Measurements from ENCODE around the gene ARHGEF35. TPM values are rescaled to one million over a fixed set of nuclear protein-coding genes. Genes with fewer than 3 reads are reported as not detected.
"Not testable (repeated sequence)": the region's sequence is repeated elsewhere in the genome, so short reads cannot be mapped to it uniquely, and the experiment has no call there.

ARHGEF35 gene
- total RNA-seq (2021; fragmentation: NEBNext Ultra II Directional; extraction: Animal tissue kit (Norgen Biotek cat#: 25700)) = not detected
- long read RNA-seq = 0 reads

GRCh38 chr7:144195212-144195872 lies at the start of gene ARHGEF35:
Gene ARHGEF35 (minus strand): TSS chr7:144195833. CDS start chr7:144188383, 7,450 bp downstream.
- not testable (repeated sequence) for DNase-seq; H3K36me3 Mint-ChIP-seq (ENCODE audit: low read depth); H3K4me3 Mint-ChIP-seq; H3K27ac Mint-ChIP-seq; H3K4me1 Mint-ChIP-seq (ENCODE audit: low read depth); H3K9me3 Mint-ChIP-seq; H3K27me3 Mint-ChIP-seq (ENCODE audit: insufficient read depth)

- H3K36me3 Mint-ChIP-seq (ENCODE audit: low read depth) = not testable (repeated sequence)
Measured at GRCh38 chr7:144245372-144245771, 49.7 kb upstream of the ARHGEF35 start.

GRCh38 chr7:144239365-144239764 lies 43.7 kb upstream of the ARHGEF35 start, which contains the start of gene OR2A42:
Gene OR2A42 (minus strand): TSS chr7:144239605. CDS start chr7:144232843, 6,762 bp downstream.
- H3K4me1 Mint-ChIP-seq (ENCODE audit: low read depth); DNase-seq; H3K27ac Mint-ChIP-seq; H3K4me3 Mint-ChIP-seq; H3K27me3 Mint-ChIP-seq (ENCODE audit: insufficient read depth); H3K36me3 Mint-ChIP-seq (ENCODE audit: low read depth); H3K9me3 Mint-ChIP-seq: not testable (repeated sequence)

More at GRCh38 chr7:144245372-144245771, 49.7 kb upstream of the ARHGEF35 start:
- H3K27ac Mint-ChIP-seq; H3K27me3 Mint-ChIP-seq (ENCODE audit: insufficient read depth); DNase-seq; H3K4me3 Mint-ChIP-seq; H3K9me3 Mint-ChIP-seq; H3K4me1 Mint-ChIP-seq (ENCODE audit: low read depth): not testable (repeated sequence)

GRCh38 chr7:144238530-144239082 lies 43.0 kb upstream of the ARHGEF35 start:
- not testable (repeated sequence) for H3K27me3 Mint-ChIP-seq (ENCODE audit: insufficient read depth); H3K27ac Mint-ChIP-seq; H3K4me1 Mint-ChIP-seq (ENCODE audit: low read depth); DNase-seq; H3K4me3 Mint-ChIP-seq; H3K9me3 Mint-ChIP-seq; H3K36me3 Mint-ChIP-seq (ENCODE audit: low read depth)

- H3K9me3 Mint-ChIP-seq; H3K36me3 Mint-ChIP-seq (ENCODE audit: low read depth); H3K4me1 Mint-ChIP-seq (ENCODE audit: low read depth): not testable (repeated sequence)
Measured at GRCh38 chr7:144233039-144233438, 37.4 kb upstream of the ARHGEF35 start.

GRCh38 chr7:144231027-144231426 lies 35.4 kb upstream of the ARHGEF35 start:
- not testable (repeated sequence) for H3K9me3 Mint-ChIP-seq; H3K4me3 Mint-ChIP-seq; H3K27me3 Mint-ChIP-seq (ENCODE audit: insufficient read depth); DNase-seq; H3K4me1 Mint-ChIP-seq (ENCODE audit: low read depth); H3K36me3 Mint-ChIP-seq (ENCODE audit: low read depth); H3K27ac Mint-ChIP-seq

More at GRCh38 chr7:144233039-144233438, 37.4 kb upstream of the ARHGEF35 start:
- not testable (repeated sequence) for H3K27me3 Mint-ChIP-seq (ENCODE audit: insufficient read depth); DNase-seq; H3K27ac Mint-ChIP-seq; H3K4me3 Mint-ChIP-seq

GRCh38 chr7:144228810-144229209 lies 33.2 kb upstream of the ARHGEF35 start:
- H3K27ac Mint-ChIP-seq; H3K4me3 Mint-ChIP-seq; H3K36me3 Mint-ChIP-seq (ENCODE audit: low read depth); DNase-seq; H3K4me1 Mint-ChIP-seq (ENCODE audit: low read depth); H3K9me3 Mint-ChIP-seq; H3K27me3 Mint-ChIP-seq (ENCODE audit: insufficient read depth): not testable (repeated sequence)

- not testable (repeated sequence) for H3K9me3 Mint-ChIP-seq; H3K36me3 Mint-ChIP-seq (ENCODE audit: low read depth); H3K27me3 Mint-ChIP-seq (ENCODE audit: insufficient read depth); DNase-seq; H3K4me1 Mint-ChIP-seq (ENCODE audit: low read depth); H3K4me3 Mint-ChIP-seq; H3K27ac Mint-ChIP-seq
Measured at GRCh38 chr7:144226866-144227265, 31.2 kb upstream of the ARHGEF35 start.

- not testable (repeated sequence) for H3K9me3 Mint-ChIP-seq; H3K27me3 Mint-ChIP-seq (ENCODE audit: insufficient read depth); DNase-seq; H3K36me3 Mint-ChIP-seq (ENCODE audit: low read depth); H3K27ac Mint-ChIP-seq; H3K4me1 Mint-ChIP-seq (ENCODE audit: low read depth); H3K4me3 Mint-ChIP-seq
Measured at GRCh38 chr7:144223675-144224074, 28.0 kb upstream of the ARHGEF35 start.

- H3K4me1 Mint-ChIP-seq (ENCODE audit: low read depth); H3K9me3 Mint-ChIP-seq; DNase-seq; H3K27me3 Mint-ChIP-seq (ENCODE audit: insufficient read depth); H3K27ac Mint-ChIP-seq; H3K36me3 Mint-ChIP-seq (ENCODE audit: low read depth); H3K4me3 Mint-ChIP-seq: not testable (repeated sequence)
Measured at GRCh38 chr7:144220531-144220930, 24.9 kb upstream of the ARHGEF35 start.

GRCh38 chr7:144219149-144219548 lies 23.5 kb upstream of the ARHGEF35 start:
- not testable (repeated sequence) for H3K4me1 Mint-ChIP-seq (ENCODE audit: low read depth); H3K36me3 Mint-ChIP-seq (ENCODE audit: low read depth); H3K9me3 Mint-ChIP-seq; H3K4me3 Mint-ChIP-seq; DNase-seq; H3K27me3 Mint-ChIP-seq (ENCODE audit: insufficient read depth); H3K27ac Mint-ChIP-seq

GRCh38 chr7:144218581-144218980 lies 22.9 kb upstream of the ARHGEF35 start:
- not testable (repeated sequence) for H3K27me3 Mint-ChIP-seq (ENCODE audit: insufficient read depth); DNase-seq; H3K4me1 Mint-ChIP-seq (ENCODE audit: low read depth); H3K36me3 Mint-ChIP-seq (ENCODE audit: low read depth); H3K27ac Mint-ChIP-seq; H3K9me3 Mint-ChIP-seq; H3K4me3 Mint-ChIP-seq

- not testable (repeated sequence) for H3K27me3 Mint-ChIP-seq (ENCODE audit: insufficient read depth); H3K36me3 Mint-ChIP-seq (ENCODE audit: low read depth); H3K27ac Mint-ChIP-seq; H3K4me1 Mint-ChIP-seq (ENCODE audit: low read depth); H3K9me3 Mint-ChIP-seq; DNase-seq; H3K4me3 Mint-ChIP-seq
Measured at GRCh38 chr7:144217200-144217599, 21.6 kb upstream of the ARHGEF35 start.

GRCh38 chr7:144205306-144205705 lies 9.7 kb upstream of the ARHGEF35 start:
- not testable (repeated sequence) for H3K4me3 Mint-ChIP-seq; H3K9me3 Mint-ChIP-seq; H3K27ac Mint-ChIP-seq; DNase-seq; H3K36me3 Mint-ChIP-seq (ENCODE audit: low read depth); H3K4me1 Mint-ChIP-seq (ENCODE audit: low read depth); H3K27me3 Mint-ChIP-seq (ENCODE audit: insufficient read depth)
